Keratinocyte (primary cell): Measurements from ENCODE around the gene CYP11A1. TPM values are rescaled to one million over a fixed set of nuclear protein-coding genes. Genes with fewer than 3 reads are reported as not detected.

Experiments
- DNase-seq: peaks from one replicate; pipeline ENCODE4 v3.0.0-alpha.2; 2011; ENCODE audit warnings: low read depth, missing footprints, low spot score
- FAIRE-seq: peaks from 2 replicates; lab custom pipeline; 2011; peaks lifted over from hg19 to GRCh38; lab: Jason Lieb, UNC
- H2AFZ ChIP-seq: 2 replicates; pipeline ENCODE4 v1.6.0; 2012; ENCODE audit warnings: low read length, control low read depth, inconsistent platforms; ENCODE audit not compliant: control insufficient read depth
- H3K27ac ChIP-seq: 2 replicates; pipeline ENCODE4 v1.5.1; 2011; ENCODE audit warnings: low read length; ENCODE audit not compliant: control insufficient read depth, insufficient read depth
- H3K27me3 ChIP-seq: 3 replicates; pipeline ENCODE4 v1.6.0; 2011; ENCODE audit warnings: low read length; ENCODE audit not compliant: control insufficient read depth, insufficient read depth; ENCODE audit errors: extremely low read depth
- H3K36me3 ChIP-seq, 2 experiments: 2 replicates in 1 of 2; 3 replicates in 1 of 2; pipeline ENCODE4 v1.5.1; 2011; ENCODE audit warnings: low read length in 2 of 2, mild to moderate bottlenecking in 1 of 2; ENCODE audit not compliant: control insufficient read depth in 2 of 2, insufficient read depth in 2 of 2; ENCODE audit errors: extremely low read depth in 1 of 2
- H3K4me1 ChIP-seq: 3 replicates; pipeline ENCODE4 v1.5.1; 2011; ENCODE audit warnings: low read length; ENCODE audit not compliant: control insufficient read depth, insufficient read depth; ENCODE audit errors: extremely low read depth
- H3K4me2 ChIP-seq: 3 replicates; pipeline ENCODE4 v1.6.0; 2011; ENCODE audit warnings: low read depth, low read length; ENCODE audit not compliant: control insufficient read depth, insufficient read depth; ENCODE audit errors: extremely low read depth
- H3K4me3 ChIP-seq, 3 experiments: fragments of 200-600 bp in 1 of 3; sonication (generic) in 1 of 3; 2 replicates in 2 of 3; 3 replicates in 1 of 3; pipeline ENCODE4 v1.5.1; 2011 to 2016; ENCODE audit warnings: low read length in 3 of 3, mild to moderate bottlenecking in 3 of 3, control low read depth in 2 of 3, inconsistent platforms in 1 of 3, low read depth in 1 of 3, mixed read lengths in 1 of 3, mixed run types in 1 of 3, moderate library complexity in 1 of 3; ENCODE audit not compliant: control insufficient read depth in 2 of 3, insufficient read depth in 2 of 3; ENCODE audit errors: extremely low read depth in 1 of 3
- H3K79me2 ChIP-seq: 2 replicates; pipeline ENCODE4 v1.6.0; 2012; ENCODE audit warnings: low read length; ENCODE audit not compliant: control insufficient read depth, insufficient read depth
- H3K9ac ChIP-seq: 3 replicates; pipeline ENCODE4 v1.6.0; 2011; ENCODE audit warnings: low read length; ENCODE audit not compliant: control insufficient read depth, insufficient read depth; ENCODE audit errors: extremely low read depth
- H3K9me1 ChIP-seq: 3 replicates; pipeline ENCODE4 v1.6.0; 2011; ENCODE audit warnings: low read length; ENCODE audit not compliant: control insufficient read depth, insufficient read depth; ENCODE audit errors: extremely low read depth
- H3K9me3 ChIP-seq: 2 replicates; pipeline ENCODE4 v1.5.1; 2012; ENCODE audit warnings: low read depth, low read length; ENCODE audit not compliant: control insufficient read depth
- H4K20me1 ChIP-seq: 3 replicates; pipeline ENCODE4 v1.6.0; 2011; ENCODE audit warnings: low read length; ENCODE audit not compliant: control insufficient read depth, insufficient read depth; ENCODE audit errors: extremely low read depth
- EZH2 ChIP-seq: IDR thresholded peaks from one replicate; pipeline ENCODE4 v1.6.1; 2012; ENCODE audit warnings: inconsistent platforms, mild to moderate bottlenecking, low read length, moderate library complexity
- dilution Hi-C: fragments of 300-500 bp; cut with MboI; formaldehyde crosslinking; loops from one replicate; pipeline ENCODE4 v1.7.0; 2020; ENCODE audit warnings: low sequenced_read_pairs; ENCODE audit not compliant: extremely low pct_ligation_motif_present
- polyA plus RNA-seq, 5 experiments: library from polyadenylated mRNA; depleted of rRNA in 3 of 5; stranded (reverse) in 3 of 5; stranded (forward) in 1 of 5; unstranded in 1 of 5; fragments of >200 nt; gene quantifications; 1 replicate in 1 of 5; 2 replicates in 3 of 5; 3 replicates in 1 of 5; pipeline versions ENCODE4 v1.2.1 to v1.2.3, GENCODE V29; 2011 to 2012; ENCODE audit warnings: missing spikeins in 2 of 5, low read depth in 1 of 5, low replicate concordance in 1 of 5
- TF ChIP-seq, protein P1 (sequence below), 3 experiments: IDR thresholded peaks in 1 of 3; conservative IDR thresholded peaks in 1 of 3; optimal IDR thresholded peaks in 1 of 3; 2 replicates in 2 of 3; 3 replicates in 1 of 3; pipeline versions ENCODE3 to v1.5.1; 2011; ENCODE audit warnings: low read length in 3 of 3, mild to moderate bottlenecking in 3 of 3, moderate library complexity in 2 of 3, control low read depth in 1 of 3, inconsistent platforms in 1 of 3; ENCODE audit not compliant: insufficient read depth in 2 of 3; ENCODE audit errors: extremely low read depth in 1 of 3

CYP11A1 gene
- polyA plus RNA-seq, 1 donor (not counting 4 experiments of a cell fraction or from before 2014, with no cell fraction given): not detected

DNA sequence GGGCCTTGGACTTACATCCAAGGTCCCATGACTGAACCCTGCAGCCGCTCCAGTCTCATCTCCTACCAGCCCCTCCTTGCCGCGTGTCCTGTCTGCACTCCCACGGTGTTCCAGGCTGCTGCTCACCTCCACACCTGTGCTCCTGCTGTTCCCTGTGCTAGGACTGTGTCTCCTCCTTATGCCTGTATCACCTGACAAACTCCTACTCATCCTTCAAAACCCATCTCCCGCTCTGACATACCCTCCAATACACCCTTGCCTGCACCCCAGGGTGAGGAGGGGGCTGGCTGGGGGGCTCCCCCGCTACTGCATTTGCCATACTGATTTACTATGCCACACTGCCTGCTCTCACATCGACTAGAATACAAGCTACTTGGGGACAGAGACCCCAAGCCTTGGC lies 53.6 kb downstream of the CYP11A1 start:
- Histone ChIP-seq H3K9me1 (no peaks in the 10 kb centered on the region), H3K4me3 (no peak overlapping the region), H3K4me1 (no peaks in the 10 kb centered on the region), H3K36me3 (no peaks in the 10 kb centered on the region), H3K4me2 (no peak overlapping the region), H3K27ac (no peak overlapping the region), H3K79me2 (no peaks in the 10 kb centered on the region), H3K9ac (no peak overlapping the region), H3K27me3 (peaks cover 18% of the 10 kb centered on the region), H4K20me1 (no peaks in the 10 kb centered on the region), H3K9me3 (no peaks in the 10 kb centered on the region), H2AFZ (no peak overlapping the region)
- DNase-seq: no peak
- dilution Hi-C loops: no loop called here
- TF ChIP-seq, protein P1, sequence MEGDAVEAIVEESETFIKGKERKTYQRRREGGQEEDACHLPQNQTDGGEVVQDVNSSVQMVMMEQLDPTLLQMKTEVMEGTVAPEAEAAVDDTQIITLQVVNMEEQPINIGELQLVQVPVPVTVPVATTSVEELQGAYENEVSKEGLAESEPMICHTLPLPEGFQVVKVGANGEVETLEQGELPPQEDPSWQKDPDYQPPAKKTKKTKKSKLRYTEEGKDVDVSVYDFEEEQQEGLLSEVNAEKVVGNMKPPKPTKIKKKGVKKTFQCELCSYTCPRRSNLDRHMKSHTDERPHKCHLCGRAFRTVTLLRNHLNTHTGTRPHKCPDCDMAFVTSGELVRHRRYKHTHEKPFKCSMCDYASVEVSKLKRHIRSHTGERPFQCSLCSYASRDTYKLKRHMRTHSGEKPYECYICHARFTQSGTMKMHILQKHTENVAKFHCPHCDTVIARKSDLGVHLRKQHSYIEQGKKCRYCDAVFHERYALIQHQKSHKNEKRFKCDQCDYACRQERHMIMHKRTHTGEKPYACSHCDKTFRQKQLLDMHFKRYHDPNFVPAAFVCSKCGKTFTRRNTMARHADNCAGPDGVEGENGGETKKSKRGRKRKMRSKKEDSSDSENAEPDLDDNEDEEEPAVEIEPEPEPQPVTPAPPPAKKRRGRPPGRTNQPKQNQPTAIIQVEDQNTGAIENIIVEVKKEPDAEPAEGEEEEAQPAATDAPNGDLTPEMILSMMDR (optimal IDR thresholded peaks at IDR 0.05 in 1 of 3, IDR thresholded peaks at IDR 0.05 in 1 of 3, conservative IDR thresholded peaks at IDR 0.05 in 1 of 3; ENCODE audit: extremely low read depth in 1 of 3, insufficient read depth in 2 of 3, low read length in 3 of 3): no peak
- no peak for TF ChIP-seq EZH2
- FAIRE-seq: no peak

DNA sequence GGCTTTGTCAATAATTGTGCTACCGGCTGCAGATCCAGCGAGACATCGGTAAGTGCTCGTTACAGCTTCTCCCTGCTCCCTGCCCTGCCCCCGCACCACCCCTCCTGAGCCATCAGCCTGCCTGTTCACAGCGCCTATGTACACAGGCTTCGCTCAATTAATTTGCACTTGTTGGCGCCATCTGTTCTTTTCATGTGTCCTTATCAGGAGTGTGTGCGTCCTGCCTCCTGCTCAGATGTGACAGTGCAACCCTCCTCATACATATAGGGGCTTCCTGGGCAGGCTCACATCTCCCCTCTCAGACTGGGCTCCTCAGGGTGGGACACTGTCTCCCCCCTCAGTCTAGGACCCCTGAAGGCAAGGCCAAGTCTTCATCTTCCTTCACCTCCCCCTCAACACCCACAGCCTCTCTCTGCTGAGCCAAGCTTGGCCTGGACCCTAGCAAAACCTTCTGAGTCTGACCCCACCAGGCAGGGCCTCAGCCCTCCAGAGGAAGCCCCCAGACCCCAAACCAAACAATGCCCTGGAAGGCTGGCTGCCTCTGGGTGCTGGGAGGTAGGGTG lies 54.9 kb downstream of the CYP11A1 start:
- no peaks in the 10 kb centered on the region for H3K9me3 ChIP-seq
- no peak overlapping the region for H3K4me3 ChIP-seq
- TF ChIP-seq, protein P1 (optimal IDR thresholded peaks at IDR 0.05 in 1 of 3, IDR thresholded peaks at IDR 0.05 in 1 of 3, conservative IDR thresholded peaks at IDR 0.05 in 1 of 3; ENCODE audit: extremely low read depth in 1 of 3, insufficient read depth in 2 of 3, low read length in 3 of 3): no peak
- no peak for TF ChIP-seq EZH2
- H4K20me1 ChIP-seq: no peaks in the 10 kb centered on the region
- no peaks in the 10 kb centered on the region for H3K36me3 ChIP-seq
- no peak overlapping the region for H3K9ac ChIP-seq
- H2AFZ ChIP-seq: no peak overlapping the region
- no peak overlapping the region for H3K4me2 ChIP-seq
- dilution Hi-C loops: no loop called here
- no peaks in the 10 kb centered on the region for H3K4me1 ChIP-seq
- DNase-seq (no peak), FAIRE-seq (no peak)
- no peaks in the 10 kb centered on the region for H3K9me1 ChIP-seq
- no peaks in the 10 kb centered on the region for H3K79me2 ChIP-seq
- H3K27ac ChIP-seq: no peak overlapping the region
- H3K27me3 ChIP-seq: peaks cover 23% of the 10 kb centered on the region
